Measurements from ENCODE around the gene GREB1.

Gene GREB1

GRCh38 chr2:11513319-11513718 lies 20.5 kb upstream of the GREB1 start:
- TF ChIP-seq TCF12 (IDR thresholded peaks at IDR 0.05; ENCODE audit: low read depth) (no peak), MAX (IDR thresholded peaks at IDR 0.05) (no peak), YY1 (IDR thresholded peaks at IDR 0.05; ENCODE audit: low read depth) (no peak), RAD21 (IDR thresholded peaks at IDR 0.05; ENCODE audit: low read depth) (no peak), CREB1 (IDR thresholded peaks at IDR 0.05; ENCODE audit: low read depth) (no peak)

GRCh38 chr2:11514081-11514730 lies 19.6 kb upstream of the GREB1 start:
- no peak for TF ChIP-seq EP300 (IDR thresholded peaks at IDR 0.05; ENCODE audit: borderline replicate concordance)
- TF ChIP-seq EGR1 (IDR thresholded peaks at IDR 0.05): no peak
- no peak for TF ChIP-seq REST (IDR thresholded peaks at IDR 0.05; ENCODE audit: low read depth)
- TF ChIP-seq CEBPB (IDR thresholded peaks at IDR 0.05): no peak
- no peak for TF ChIP-seq RAD21 (IDR thresholded peaks at IDR 0.05; ENCODE audit: low read depth)
- no peak for TF ChIP-seq MAX (IDR thresholded peaks at IDR 0.05)
- TF ChIP-seq, protein P1, sequence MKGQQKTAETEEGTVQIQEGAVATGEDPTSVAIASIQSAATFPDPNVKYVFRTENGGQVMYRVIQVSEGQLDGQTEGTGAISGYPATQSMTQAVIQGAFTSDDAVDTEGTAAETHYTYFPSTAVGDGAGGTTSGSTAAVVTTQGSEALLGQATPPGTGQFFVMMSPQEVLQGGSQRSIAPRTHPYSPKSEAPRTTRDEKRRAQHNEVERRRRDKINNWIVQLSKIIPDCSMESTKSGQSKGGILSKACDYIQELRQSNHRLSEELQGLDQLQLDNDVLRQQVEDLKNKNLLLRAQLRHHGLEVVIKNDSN (IDR thresholded peaks at IDR 0.05): no peak
- TF ChIP-seq YY1 (IDR thresholded peaks at IDR 0.05; ENCODE audit: low read depth): no peak
- TF ChIP-seq TEAD4 (IDR thresholded peaks at IDR 0.05): no peak
- TF ChIP-seq NFIC (IDR thresholded peaks at IDR 0.05): no peak
- TF ChIP-seq TAF1 (IDR thresholded peaks at IDR 0.05; ENCODE audit: low read depth): no peak
- TF ChIP-seq FOXM1 (IDR thresholded peaks at IDR 0.05; ENCODE audit: borderline replicate concordance, low read depth): no peak
- TF ChIP-seq TCF12 (IDR thresholded peaks at IDR 0.05; ENCODE audit: low read depth): no peak
- no peak for TF ChIP-seq ZBTB7A (IDR thresholded peaks at IDR 0.05; ENCODE audit: low read depth)
- TF ChIP-seq CREB1 (IDR thresholded peaks at IDR 0.05; ENCODE audit: low read depth): no peak

- no peak for TF ChIP-seq FOXM1 (IDR thresholded peaks at IDR 0.05; ENCODE audit: borderline replicate concordance, low read depth)
- no peak for TF ChIP-seq REST (IDR thresholded peaks at IDR 0.05; ENCODE audit: low read depth)
- no peak for TF ChIP-seq CREB1 (IDR thresholded peaks at IDR 0.05; ENCODE audit: low read depth)
- no peak for TF ChIP-seq YY1 (IDR thresholded peaks at IDR 0.05; ENCODE audit: low read depth)
- TF ChIP-seq TCF12 (IDR thresholded peaks at IDR 0.05; ENCODE audit: low read depth): no peak
- no peak for TF ChIP-seq RAD21 (IDR thresholded peaks at IDR 0.05; ENCODE audit: low read depth)
- TF ChIP-seq NFIC (IDR thresholded peaks at IDR 0.05): no peak
- TF ChIP-seq, protein P1 (IDR thresholded peaks at IDR 0.05): no peak
Measured at GRCh38 chr2:11514904-11515303, 18.9 kb upstream of the GREB1 start.

GRCh38 chr2:11515490-11515981 lies 18.3 kb upstream of the GREB1 start:
- TF ChIP-seq EGR1 (IDR thresholded peaks at IDR 0.05) (no peak), TEAD4 (IDR thresholded peaks at IDR 0.05) (no peak), REST (IDR thresholded peaks at IDR 0.05; ENCODE audit: low read depth) (no peak), YY1 (IDR thresholded peaks at IDR 0.05; ENCODE audit: low read depth) (no peak), EP300 (IDR thresholded peaks at IDR 0.05; ENCODE audit: borderline replicate concordance) (no peak), TAF1 (IDR thresholded peaks at IDR 0.05; ENCODE audit: low read depth) (no peak), RAD21 (IDR thresholded peaks at IDR 0.05; ENCODE audit: low read depth) (no peak)
